Measurements from ENCODE around the gene TMEM131L. TPM values are rescaled to one million over a fixed set of nuclear protein-coding genes. Genes with fewer than 3 reads are reported as not detected.

The TMEM131L gene
- total RNA-seq, 2 experiments from 2014 or later: 37.6 to 41.6 TPM

DNA sequence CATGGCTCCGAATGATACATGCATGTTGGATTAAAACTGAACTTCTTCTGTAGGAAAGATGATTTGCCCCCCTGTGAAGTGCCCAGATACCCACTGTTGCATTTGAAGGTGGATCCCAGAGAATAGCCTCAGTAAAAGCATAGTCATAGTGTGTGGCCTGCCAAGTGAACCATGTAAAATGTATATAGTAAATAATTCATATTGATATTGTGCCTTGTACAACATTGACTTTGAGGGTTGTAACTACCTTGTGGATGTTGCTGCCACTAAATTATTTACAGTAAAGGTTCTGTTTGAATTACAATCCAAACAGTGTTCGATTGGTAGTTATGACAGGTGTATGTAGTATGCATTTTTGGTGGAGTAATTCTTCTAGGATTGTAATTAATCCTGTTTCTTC is 19.2 kb downstream of the TMEM131L start:
- Mint-ChIP-seq H3K27ac (peak overlapping the region; percentile 42), H3K36me3 (ENCODE audit: low read depth) (peaks cover 28% of the 10 kb centered on the region), H3K4me3 (no peak overlapping the region), H3K27me3 (ENCODE audit: low read depth) (no peaks in the 10 kb centered on the region), H3K9me3 (no peaks in the 10 kb centered on the region), H3K4me1 (ENCODE audit: low read depth) (peaks cover 80% of the 10 kb centered on the region)
- no peak for DNase-seq
- intact Hi-C loops (cut with micrococcal nuclease): loop anchor here (5.0 kb wide), 1 partner anchor 333 kb away; no protein-coding TSS in a partner anchor
- CTCF ChIA-PET: interaction anchor here (1.0 to 4.2 kb wide), 3 partner anchors 13 to 52 kb away, joined by 3 to 20 read pairs (median 19); partner anchors contain the start of gene TMEM131L

- Mint-ChIP-seq H3K4me1 (ENCODE audit: low read depth) (peaks cover 78% of the 10 kb centered on the region), H3K27ac (peak overlapping the region; percentile 42), H3K9me3 (no peaks in the 10 kb centered on the region), H3K36me3 (ENCODE audit: low read depth) (peaks cover 25% of the 10 kb centered on the region), H3K4me3 (no peak overlapping the region), H3K27me3 (ENCODE audit: low read depth) (no peaks in the 10 kb centered on the region)
- intact Hi-C loops (cut with micrococcal nuclease): loop anchor here (5.0 kb wide), 1 partner anchor 334 kb away; no protein-coding TSS in a partner anchor
- no peak for DNase-seq
- CTCF ChIA-PET: interaction anchor here (0.7 to 4.2 kb wide), 10 partner anchors 11 to 88 kb away, joined by 3 to 20 read pairs (median 6); partner anchors contain the start of gene TMEM131L
These were observed 19.7 kb downstream of the TMEM131L start for GRCh38 chr4:153485860-153486259.

GRCh38 chr4:153486281-153487151 is 20.4 kb downstream of the TMEM131L start:
- peak overlapping the region; percentile 69 for H3K4me3 Mint-ChIP-seq
- CTCF ChIA-PET: interaction anchor here (0.5 to 4.2 kb wide), 18 partner anchors 9 to 142 kb away, joined by 3 to 20 read pairs (median 4); partner anchors contain the start of genes MND1 and TMEM131L

DNA sequence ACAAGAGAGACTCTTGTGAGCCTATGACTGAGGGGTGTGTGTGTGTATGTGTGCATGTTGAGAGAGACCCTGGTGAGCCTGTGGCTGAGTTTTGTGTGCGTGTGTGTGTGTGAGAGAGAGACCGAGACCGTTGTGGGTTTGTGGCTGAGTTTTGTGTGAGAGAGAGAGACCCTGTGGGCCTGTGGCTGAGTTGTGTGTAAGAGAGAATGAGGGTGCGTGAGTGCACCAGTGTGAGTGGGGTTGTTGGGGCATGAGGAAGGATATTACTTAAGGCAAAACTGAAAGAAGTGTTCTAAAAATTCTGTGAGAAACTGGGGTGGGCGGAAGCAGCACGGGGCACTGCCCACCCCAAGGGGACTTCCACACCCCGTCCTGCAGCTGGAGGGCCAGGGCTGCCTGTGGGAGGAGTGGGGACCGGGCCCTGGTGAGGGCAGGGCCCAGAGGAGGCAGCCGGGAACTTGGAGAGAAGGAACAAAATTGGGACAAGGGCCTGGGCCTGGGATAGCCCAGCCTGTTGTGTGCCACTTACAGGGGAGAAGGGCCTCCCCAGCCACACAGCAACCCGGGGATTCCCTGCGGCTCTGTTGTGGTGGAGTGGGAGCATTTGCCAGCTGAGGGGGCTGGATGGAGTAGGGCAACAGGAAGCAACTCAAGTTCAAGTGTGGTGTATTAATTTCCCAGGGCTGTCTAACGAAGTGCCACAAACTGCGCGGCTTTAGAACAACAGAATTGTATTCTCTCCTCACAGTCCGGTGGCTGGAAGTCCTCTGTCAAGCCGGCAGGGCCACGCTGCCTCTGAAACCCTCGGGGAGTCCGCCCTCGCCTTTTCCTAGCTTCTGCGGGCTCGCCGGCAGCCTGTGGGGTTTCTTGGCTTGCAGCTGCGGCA is 22.1 kb downstream of the TMEM131L start:
- Mint-ChIP-seq H3K36me3 (ENCODE audit: low read depth) (peaks cover 21% of the 10 kb centered on the region), H3K4me1 (ENCODE audit: low read depth) (peaks cover 81% of the 10 kb centered on the region), H3K9me3 (no peaks in the 10 kb centered on the region), H3K27me3 (ENCODE audit: low read depth) (no peaks in the 10 kb centered on the region), H3K27ac (peak overlapping the region; percentile 95), H3K4me3 (peak overlapping the region; percentile 69)
- DNase-seq: peak; percentile 86
- CTCF ChIA-PET: interaction anchor here (1.3 to 4.2 kb wide), 7 partner anchors 10 to 144 kb away, joined by 3 to 20 read pairs (median 8); partner anchors contain the start of gene MND1
- intact Hi-C loops (cut with micrococcal nuclease): loop anchor here (1.0 to 5.0 kb wide), 7 partner anchors 9 to 336 kb away; no protein-coding TSS in a partner anchor

More at GRCh38 chr4:153486281-153487151, 20.4 kb downstream of the TMEM131L start:
- Mint-ChIP-seq H3K27ac (peak overlapping the region; percentile 95), H3K9me3 (no peaks in the 10 kb centered on the region), H3K4me1 (ENCODE audit: low read depth) (peaks cover 78% of the 10 kb centered on the region), H3K27me3 (ENCODE audit: low read depth) (no peaks in the 10 kb centered on the region), H3K36me3 (ENCODE audit: low read depth) (peaks cover 22% of the 10 kb centered on the region)
- peak; percentile 65 for DNase-seq
- intact Hi-C loops (cut with micrococcal nuclease): loop anchor here (5.0 kb wide), 1 partner anchor 334 kb away; no protein-coding TSS in a partner anchor

DNA sequence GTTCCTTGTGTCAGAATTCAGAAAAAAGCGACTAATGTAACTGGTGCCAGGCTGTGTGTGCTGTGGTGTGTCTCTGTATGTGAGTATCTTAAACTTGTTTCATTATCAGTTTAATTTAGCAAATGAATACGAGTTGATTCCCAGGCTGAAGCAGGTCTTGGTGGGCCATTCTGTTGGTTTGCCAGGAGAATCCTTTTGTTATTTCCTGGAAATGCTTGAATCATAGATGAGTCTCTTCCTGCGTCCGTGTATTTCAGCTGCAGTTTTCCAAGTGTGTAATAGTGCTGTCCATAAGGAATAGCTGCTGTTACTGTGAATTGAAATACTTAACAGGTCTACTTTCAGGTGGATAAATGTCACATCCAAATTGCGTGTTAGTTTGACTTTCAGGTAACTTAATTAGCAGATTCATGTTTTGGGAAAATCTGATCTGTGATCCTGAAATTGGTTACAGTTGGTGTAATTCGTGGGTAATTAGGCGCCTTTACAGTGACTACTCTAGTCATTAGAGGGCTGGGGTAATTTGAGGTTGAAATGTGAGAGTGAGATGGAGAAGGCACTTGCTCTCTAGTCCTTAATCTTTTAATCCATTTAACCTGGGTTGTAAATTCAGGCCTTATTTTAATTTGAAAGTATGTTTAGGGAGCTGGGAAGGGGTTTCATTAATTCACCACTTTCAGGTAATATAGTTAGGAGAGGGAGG is 23.8 kb downstream of the TMEM131L start:
- Mint-ChIP-seq H3K27ac (peak overlapping the region; percentile 95), H3K4me1 (ENCODE audit: low read depth) (peaks cover 88% of the 10 kb centered on the region), H3K36me3 (ENCODE audit: low read depth) (peaks cover 21% of the 10 kb centered on the region), H3K27me3 (ENCODE audit: low read depth) (no peaks in the 10 kb centered on the region), H3K9me3 (no peaks in the 10 kb centered on the region), H3K4me3 (peak overlapping the region; percentile 69)
- DNase-seq: no peak
- intact Hi-C loops (cut with micrococcal nuclease): loop anchor here (1.0 to 5.0 kb wide), 3 partner anchors 57 to 338 kb away; no protein-coding TSS in a partner anchor
- CTCF ChIA-PET: interaction anchor here (0.7 to 2.3 kb wide), 4 partner anchors 22 to 63 kb away, joined by 3 to 9 read pairs (median 4); no protein-coding TSS in a partner anchor

DNA sequence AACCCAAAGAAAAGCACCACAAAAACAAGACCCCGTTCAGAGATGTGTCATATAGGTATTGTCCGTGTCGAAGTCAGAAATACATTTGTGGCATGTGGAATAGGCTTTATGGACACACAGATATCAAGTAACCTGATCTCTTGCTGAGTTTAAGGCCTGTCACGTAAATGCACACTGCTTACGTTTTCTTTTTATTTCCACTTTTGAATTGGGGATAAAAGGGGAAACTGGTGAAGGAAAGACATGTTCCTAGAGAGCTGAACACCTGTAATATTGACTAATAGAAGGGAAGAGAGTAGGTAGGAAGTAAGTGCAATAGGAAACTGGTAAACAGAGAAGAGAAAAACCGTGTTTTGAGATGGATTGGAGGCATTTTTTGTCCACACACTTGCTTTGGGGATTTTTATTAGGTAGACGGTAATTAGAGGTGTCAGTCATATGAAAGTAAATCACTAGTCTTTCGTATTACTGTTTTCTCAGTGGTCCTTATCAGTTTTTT is 24.9 kb downstream of the TMEM131L start:
- H3K36me3 Mint-ChIP-seq (ENCODE audit: low read depth): peaks cover 19% of the 10 kb centered on the region
- DNase-seq: no peak
- peak overlapping the region; percentile 21 for H3K4me3 Mint-ChIP-seq
- intact Hi-C loops (cut with micrococcal nuclease): no loop called here
- H3K9me3 Mint-ChIP-seq: no peaks in the 10 kb centered on the region
- no peaks in the 10 kb centered on the region for H3K27me3 Mint-ChIP-seq (ENCODE audit: low read depth)
- peaks cover 89% of the 10 kb centered on the region for H3K4me1 Mint-ChIP-seq (ENCODE audit: low read depth)
- CTCF ChIA-PET: interaction anchor here (0.7 to 1.1 kb wide), 2 partner anchors 32 to 64 kb away, joined by 3 read pairs; no protein-coding TSS in a partner anchor
- H3K27ac Mint-ChIP-seq: peak overlapping the region; percentile 95

- CTCF ChIA-PET: interaction anchor here (1.0 to 1.5 kb wide), 4 partner anchors 20 to 62 kb away, joined by 3 to 4 read pairs (median 3); no protein-coding TSS in a partner anchor
- H3K4me1 Mint-ChIP-seq (ENCODE audit: low read depth): peaks cover 89% of the 10 kb centered on the region
- no peaks in the 10 kb centered on the region for H3K27me3 Mint-ChIP-seq (ENCODE audit: low read depth)
- peaks cover 18% of the 10 kb centered on the region for H3K36me3 Mint-ChIP-seq (ENCODE audit: low read depth)
- H3K4me3 Mint-ChIP-seq: no peak overlapping the region
- DNase-seq: no peak
- intact Hi-C loops (cut with micrococcal nuclease): no loop called here
- no peaks in the 10 kb centered on the region for H3K9me3 Mint-ChIP-seq
- peak overlapping the region; percentile 98 for H3K27ac Mint-ChIP-seq
These were observed 28.4 kb downstream of the TMEM131L start for GRCh38 chr4:153494562-153494961.

DNA sequence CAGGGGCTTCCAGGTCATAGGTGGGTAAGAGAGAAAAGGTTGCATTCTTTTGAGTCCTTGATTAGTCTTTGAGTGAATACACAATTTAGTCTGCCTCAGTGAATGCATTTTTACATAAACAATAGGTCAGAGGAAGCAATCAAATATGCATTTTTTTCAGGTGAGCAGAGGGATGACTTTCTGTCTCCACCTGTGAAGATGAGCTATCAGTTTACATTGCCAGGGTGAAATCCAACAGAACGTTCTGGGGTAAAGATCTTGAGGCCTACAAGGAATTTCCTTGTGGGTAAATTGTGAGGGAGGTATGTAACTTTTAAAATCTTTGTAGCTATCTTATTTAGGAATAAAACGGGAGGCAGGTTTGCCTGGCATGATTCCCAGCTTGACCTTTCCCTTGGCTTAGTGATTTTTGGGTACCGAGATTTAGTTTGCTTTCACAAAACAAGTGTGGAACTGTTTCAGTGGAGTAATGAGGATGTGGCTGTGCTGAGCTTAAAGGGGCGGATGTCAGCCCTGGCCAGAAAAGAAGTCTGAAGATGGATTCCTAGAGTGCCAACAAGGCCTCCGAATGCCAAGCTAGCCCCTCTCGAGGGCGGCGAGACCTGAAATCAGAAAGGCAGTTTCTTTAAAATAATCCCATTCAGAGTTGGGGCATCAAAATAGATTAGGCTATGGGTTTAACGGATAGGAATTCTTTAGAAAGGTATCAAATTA is 29.5 kb downstream of the TMEM131L start:
- Mint-ChIP-seq H3K4me1 (ENCODE audit: low read depth) (peaks cover 89% of the 10 kb centered on the region), H3K4me3 (no peak overlapping the region), H3K36me3 (ENCODE audit: low read depth) (peaks cover 16% of the 10 kb centered on the region), H3K9me3 (no peaks in the 10 kb centered on the region), H3K27me3 (ENCODE audit: low read depth) (no peaks in the 10 kb centered on the region), H3K27ac (peak overlapping the region; percentile 98)
- peak; percentile 27 for DNase-seq
- intact Hi-C loops (cut with micrococcal nuclease): loop anchor here (2.0 kb wide), 1 partner anchor 63 kb away; no protein-coding TSS in a partner anchor
- CTCF ChIA-PET: interaction anchor here (0.7 to 1.5 kb wide), 8 partner anchors 10 to 78 kb away, joined by 3 to 4 read pairs (median 3); no protein-coding TSS in a partner anchor

DNA sequence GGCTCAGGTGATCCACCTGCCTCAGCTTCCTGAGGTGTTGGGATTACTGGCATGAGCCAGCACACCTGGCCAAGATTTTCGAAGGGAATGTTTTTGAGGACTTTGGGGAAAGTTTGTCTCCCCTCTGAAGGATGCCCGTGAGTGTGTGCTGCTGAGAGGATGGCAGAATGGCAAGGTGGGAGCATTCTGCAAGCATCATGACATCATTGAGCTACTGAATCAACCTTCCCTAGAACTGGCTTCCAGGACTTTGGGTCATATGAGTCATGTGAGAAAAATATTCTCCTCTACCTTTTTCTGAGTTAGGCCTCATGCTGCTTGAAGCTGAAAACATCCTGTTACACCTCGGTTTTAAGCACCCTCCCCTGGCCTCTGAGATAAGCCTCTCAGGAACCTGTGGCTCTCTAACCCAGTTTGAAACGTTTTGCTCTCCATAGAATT is 31.0 kb downstream of the TMEM131L start:
- Mint-ChIP-seq H3K27me3 (ENCODE audit: low read depth) (no peaks in the 10 kb centered on the region), H3K27ac (peak overlapping the region; percentile 98), H3K36me3 (ENCODE audit: low read depth) (peaks cover 16% of the 10 kb centered on the region), H3K4me1 (ENCODE audit: low read depth) (peaks cover 89% of the 10 kb centered on the region), H3K4me3 (peak overlapping the region; percentile 70), H3K9me3 (no peaks in the 10 kb centered on the region)
- intact Hi-C loops (cut with micrococcal nuclease): loop anchor here (1.0 to 2.0 kb wide), 4 partner anchors 9 to 64 kb away; no protein-coding TSS in a partner anchor
- CTCF ChIA-PET: interaction anchor here (0.9 to 3.5 kb wide), 8 partner anchors 10 to 77 kb away, joined by 3 to 20 read pairs (median 7); no protein-coding TSS in a partner anchor
- peak; percentile 80 for DNase-seq
